TTC549 (cell line): ENCODE data around the gene RFK.

Source experiments
- FAIRE-seq: peaks from 2 replicates; lab custom pipeline; 2012; peaks lifted over from hg19 to GRCh38; lab: Jason Lieb, UNC

RFK gene

GRCh38 chr9:76405868-76406267 lies 11.6 kb upstream of the RFK start:
- FAIRE-seq: no peak

- FAIRE-seq: no peak
Observed at GRCh38 chr9:76405340-76405739, 11.1 kb upstream of the RFK start.

GRCh38 chr9:76404401-76404800 lies 10.2 kb upstream of the RFK start:
- no peak for FAIRE-seq

- no peak for FAIRE-seq
Observed at GRCh38 chr9:76403352-76403751, 9.1 kb upstream of the RFK start.

- FAIRE-seq: no peak
Observed at GRCh38 chr9:76401580-76402354, 7.5 kb upstream of the RFK start.

GRCh38 chr9:76401176-76401575 lies 7.0 kb upstream of the RFK start:
- FAIRE-seq: no peak

GRCh38 chr9:76400534-76401096 lies 6.4 kb upstream of the RFK start:
- FAIRE-seq: no peak

GRCh38 chr9:76399856-76400255 lies 5.6 kb upstream of the RFK start:
- no peak for FAIRE-seq

GRCh38 chr9:76396597-76396996 lies 2.4 kb upstream of the RFK start:
- no peak for FAIRE-seq

GRCh38 chr9:76396144-76396543 lies 1.9 kb upstream of the RFK start:
- FAIRE-seq: no peak

- no peak for FAIRE-seq
Observed at GRCh38 chr9:76395381-76395780, 1.2 kb upstream of the RFK start.

GRCh38 chr9:76394960-76395252 lies 680 bp upstream of the RFK start:
- FAIRE-seq: no peak

GRCh38 chr9:76390656-76391055 lies 3.6 kb downstream of the RFK start:
- no peak for FAIRE-seq

- no peak for FAIRE-seq
Observed at GRCh38 chr9:76379494-76379893, 14.7 kb downstream of the RFK start.

- FAIRE-seq: no peak
Observed at GRCh38 chr9:76378367-76379073, 15.7 kb downstream of the RFK start.

GRCh38 chr9:76377791-76378190 lies 16.4 kb downstream of the RFK start:
- no peak for FAIRE-seq

GRCh38 chr9:76374783-76375559 lies 19.3 kb downstream of the RFK start:
- FAIRE-seq: no peak

GRCh38 chr9:76373784-76374474 lies 20.3 kb downstream of the RFK start:
- FAIRE-seq: no peak

GRCh38 chr9:76373173-76373783 lies 20.9 kb downstream of the RFK start:
- FAIRE-seq: no peak

GRCh38 chr9:76372336-76372735 lies 21.9 kb downstream of the RFK start:
- FAIRE-seq: no peak

GRCh38 chr9:76371901-76372300 lies 22.3 kb downstream of the RFK start:
- FAIRE-seq: no peak
